Amniotic epithelial cell (primary cell): ENCODE measurements around the gene CCNYL1.

Experiments used
- DNase-seq: peaks from one replicate; pipeline ENCODE4 v3.0.0-alpha.2; 2010; ENCODE audit warnings: low read depth

Gene CCNYL1

DNA sequence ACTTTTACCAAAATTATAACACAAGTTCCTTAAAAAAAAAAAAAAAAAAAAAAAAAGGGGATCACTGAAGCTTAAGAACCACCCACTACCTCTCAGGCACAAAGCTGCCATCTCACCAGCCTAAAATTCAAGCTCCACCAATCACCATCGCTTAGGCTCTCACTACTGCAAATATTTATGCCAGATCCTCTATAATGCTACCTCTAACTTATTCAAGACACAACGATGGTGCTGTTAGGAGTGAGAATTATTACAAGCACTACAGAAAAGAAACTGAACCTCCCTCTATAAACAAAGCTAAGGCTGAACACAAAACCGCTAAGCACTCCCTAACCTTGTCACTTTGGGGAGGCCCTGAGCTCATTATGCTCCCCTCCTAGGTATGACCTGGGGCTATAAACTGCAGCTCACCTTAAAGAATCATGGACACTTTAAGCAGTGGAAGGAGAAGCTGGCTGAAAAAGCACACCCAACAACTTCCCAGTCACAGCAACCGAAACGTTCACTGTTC is 54.7 kb downstream of the CCNYL1 start:
- DNase-seq = no peak

DNA sequence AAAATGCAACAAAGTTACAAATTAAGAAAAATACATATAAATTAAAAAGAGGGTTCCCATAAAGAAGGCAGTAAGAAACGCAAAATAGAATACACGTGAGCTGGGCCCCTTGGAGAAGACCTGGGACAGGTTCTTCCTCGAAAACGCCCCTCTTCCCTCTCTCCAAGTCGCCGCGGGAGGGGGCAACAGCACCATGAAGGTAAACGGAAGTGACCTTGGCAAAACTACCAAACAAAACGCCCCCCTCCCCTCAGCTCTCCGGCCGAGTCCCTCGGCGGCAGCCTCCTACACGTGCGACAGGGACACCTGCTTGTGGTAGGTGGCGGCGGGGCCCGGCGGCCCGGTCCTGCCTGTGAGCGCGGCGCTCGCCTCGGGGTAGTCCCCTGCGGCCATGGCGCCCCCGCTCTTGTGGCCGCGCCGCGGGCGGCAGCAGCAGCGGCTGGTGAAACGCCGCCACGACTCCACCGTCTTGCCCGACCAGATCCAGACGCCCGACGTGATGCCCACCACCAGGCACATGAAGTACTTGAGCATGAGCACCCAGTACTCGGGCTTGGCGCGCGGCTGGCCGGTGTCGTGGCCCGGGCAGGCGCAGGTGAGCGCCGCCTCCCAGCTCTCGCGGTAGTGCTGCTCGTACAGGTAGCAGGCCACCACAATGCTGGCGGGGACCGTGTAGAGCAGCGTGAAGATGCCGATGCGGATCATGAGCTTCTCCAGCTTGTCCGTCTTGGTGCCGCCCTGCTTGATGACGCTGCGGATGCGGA is 55.4 kb downstream of the CCNYL1 start:
- no peak for DNase-seq

DNA sequence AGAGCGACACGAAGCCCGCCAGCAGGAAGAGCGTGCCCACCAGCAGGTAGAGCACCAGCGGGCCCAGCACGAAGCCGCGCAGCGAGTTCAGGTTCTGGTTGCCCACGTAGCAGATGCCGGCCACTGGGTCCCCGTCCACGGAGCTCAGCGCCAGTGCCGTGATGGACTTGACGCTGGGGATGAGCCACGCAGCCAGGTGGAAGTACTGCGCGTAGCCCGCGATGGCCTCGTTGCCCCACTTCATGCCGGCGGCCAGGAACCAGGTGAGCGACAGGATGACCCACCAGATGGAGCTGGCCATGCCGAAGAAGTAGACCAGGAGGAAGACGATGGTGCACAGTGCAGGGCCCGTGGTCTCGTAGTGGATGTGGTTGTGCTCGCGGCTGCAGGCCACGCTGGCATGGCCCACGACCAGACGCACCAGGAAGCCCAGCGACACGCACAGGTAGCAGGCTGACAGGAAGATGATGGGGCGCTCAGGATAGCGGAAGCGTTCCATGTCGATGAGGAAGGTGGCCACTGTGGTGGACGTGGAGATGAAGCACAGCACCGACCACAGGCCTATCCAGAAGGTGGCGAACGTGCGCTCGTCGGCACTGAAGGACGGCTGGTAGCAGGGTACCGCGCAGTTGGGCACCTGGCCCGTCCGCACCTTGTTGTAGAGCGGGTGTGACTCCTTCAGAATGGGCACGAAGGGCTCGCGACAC is 56.2 kb downstream of the CCNYL1 start:
- no peak for DNase-seq

DNA sequence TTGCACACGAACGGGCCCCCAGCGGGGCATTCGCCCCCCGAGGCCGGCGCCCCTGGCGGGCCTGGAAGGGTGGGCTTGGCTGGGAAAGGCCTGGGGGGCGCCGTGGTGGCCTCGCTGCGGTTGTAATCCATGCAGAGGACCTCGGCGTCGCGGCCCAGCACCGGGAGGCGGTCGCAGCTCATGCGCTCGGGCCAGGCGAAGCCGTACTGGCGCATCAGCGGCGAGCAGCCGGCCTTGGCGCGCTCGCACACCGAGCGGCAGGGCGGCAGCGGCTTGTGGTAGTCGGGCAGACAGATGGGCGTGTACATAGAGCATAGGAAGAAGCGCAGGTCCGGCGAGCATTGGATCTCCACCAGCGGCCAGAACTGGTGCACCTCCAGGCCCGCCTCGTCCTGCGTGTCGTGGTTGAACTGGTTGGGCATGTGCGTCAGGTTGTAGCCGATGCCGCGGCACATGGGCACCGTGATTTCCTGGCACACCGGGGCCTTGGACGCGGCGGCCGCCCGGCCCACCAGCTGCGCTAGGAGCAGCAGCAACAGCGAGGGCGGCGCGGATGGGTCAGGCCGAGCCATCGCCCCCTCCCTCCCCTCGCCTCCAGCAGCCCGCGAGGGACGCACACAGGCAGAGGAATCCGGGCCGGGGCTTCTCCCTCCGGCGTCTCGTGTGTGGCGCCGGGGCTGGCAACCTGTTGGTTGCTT is 56.9 kb downstream of the CCNYL1 start:
- DNase-seq = peak; percentile 39

DNA sequence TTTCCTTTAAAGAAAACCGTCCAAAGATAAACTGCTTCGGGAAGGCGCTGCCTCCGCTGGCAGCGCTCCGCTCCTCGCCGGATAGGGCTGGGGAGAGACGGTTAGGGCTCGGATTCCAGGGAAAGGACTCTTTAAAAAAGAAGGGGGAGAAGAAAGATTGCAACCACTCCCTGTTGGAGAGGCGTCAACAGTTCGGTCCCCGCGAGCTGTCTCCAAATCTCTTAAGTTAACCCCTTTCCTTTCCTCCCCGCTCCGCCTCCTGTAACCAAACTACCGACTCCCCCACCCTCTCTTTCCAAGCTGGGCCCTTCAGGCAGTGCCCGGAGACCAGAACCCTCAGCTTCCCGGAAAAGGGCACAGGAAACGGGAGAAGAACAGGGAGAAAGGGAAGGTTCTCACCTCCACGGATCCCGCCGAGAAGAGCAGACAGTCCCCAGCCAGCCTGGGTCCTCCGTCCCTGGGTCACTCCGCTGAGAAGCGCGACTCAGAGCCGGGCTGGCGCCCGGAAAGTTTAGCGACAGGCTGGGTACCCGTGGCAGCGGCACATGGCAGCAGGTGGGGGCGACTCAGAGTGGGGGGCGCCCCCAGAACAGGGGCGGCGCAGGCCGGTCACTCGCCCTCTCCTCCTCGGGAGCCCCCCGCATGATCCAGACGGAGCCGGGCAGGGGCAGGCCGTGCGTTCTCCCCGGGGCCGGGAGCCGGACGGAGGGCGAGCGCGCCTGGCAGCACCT is 57.6 kb downstream of the CCNYL1 start:
- no peak for DNase-seq

DNA sequence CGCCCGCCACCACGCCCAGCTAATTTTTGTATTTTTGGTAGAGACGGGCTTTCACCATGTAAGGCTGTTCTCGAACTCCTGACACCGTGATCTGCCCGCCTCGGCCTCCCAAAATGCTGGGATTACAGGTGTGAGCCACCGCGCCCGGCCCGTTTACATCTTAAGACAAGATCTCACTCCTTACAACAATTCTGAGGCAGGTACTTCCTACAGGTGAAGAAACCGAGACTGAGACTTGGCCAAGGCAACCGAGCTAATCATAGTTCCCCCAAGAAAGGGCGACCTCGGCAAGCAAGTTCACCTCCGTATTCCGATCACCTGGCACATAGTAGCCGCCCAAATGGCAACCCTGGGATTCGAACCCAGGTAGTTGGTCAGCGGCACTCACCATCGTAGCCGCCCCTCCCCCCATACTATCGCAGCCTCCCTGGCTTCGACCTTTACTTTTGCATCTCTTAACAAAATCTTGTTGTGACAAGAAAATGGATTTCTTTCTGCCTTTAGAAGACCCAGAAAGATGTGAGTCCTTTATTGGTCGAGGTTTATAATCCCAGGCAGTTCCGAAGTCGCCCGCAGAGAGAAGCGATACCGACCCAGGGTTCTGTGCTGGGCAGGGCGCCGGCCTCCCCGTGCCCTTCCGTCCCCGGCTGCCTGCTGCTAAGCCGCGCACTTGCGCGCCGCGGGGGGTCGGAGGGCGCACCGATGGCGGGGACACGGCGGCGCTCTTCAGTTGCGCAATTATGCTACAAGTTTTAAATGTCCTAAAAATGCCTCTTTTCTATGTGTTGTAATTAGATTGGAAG is 59.4 kb downstream of the CCNYL1 start:
- DNase-seq = no peak

DNA sequence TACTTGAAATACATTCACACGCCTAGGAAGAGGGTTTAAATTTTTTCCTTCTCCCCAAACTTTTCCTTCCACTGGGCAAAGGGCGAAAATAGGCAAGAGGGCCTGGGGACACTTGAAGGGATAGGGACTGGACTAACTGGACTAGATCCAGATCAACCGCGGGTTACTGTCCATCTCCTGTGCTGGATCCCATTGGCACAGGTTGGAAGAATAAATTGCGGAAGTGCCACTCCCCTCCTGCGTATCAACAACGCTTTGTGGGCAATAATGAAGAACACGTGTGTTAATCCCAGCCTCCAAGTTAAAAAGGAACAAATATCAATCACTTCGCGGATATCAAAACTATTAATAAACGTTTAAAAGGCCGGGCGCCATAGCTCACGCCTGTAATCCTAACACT is 60.0 kb downstream of the CCNYL1 start:
- DNase-seq = no peak

DNA sequence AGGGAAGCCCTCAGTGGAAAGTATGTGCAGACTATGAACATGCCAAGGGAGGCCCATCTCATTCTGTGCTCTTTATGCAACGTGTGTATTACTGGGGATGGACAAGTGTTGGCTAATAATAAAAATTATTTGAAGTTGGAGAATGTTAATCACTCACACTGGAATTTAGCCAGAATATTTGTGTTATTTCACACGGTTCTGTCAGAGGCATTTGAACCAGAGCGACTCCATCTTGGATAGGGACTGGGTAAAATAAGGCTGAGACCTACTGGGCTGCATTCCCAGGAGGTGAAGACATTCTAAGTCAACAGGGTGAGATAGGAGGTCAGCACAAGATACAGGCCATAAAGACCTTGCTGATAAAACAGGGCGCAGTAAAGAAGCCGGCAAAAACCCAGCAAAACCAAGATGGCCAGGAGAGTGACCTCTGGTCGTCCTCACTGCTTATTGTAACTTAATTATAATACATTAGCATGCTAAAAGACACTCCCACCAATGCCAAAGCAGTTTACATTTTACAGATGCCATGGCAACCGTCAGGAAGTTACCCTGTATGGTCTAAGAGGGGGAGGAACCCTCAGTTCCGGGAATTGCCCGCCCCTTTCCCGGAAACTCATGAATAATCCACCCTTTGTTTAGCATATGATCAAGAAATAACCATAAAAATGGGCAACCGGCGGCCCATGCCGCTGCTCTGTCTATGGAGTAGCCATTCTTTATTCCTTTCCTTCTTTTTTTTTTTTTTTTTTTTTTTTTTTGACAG is 60.8 kb downstream of the CCNYL1 start:
- DNase-seq = no peak

DNA sequence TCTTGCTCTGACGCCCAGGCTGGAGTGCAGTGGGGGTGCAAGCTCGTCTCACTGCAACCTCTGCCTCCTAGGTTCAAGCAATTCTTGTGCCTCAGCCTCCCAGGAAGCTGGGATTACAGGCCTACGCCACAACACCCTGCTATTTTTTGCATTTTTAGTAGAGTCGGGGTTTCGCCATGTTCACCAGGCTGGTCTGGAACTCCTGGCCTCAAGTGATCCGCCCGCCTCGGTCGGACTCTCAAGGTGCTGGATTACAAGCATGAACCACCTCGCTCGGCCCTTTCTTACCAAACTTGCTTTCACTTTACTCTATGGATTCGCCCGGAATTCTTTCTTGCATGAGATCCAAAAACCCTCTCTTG is 61.4 kb downstream of the CCNYL1 start:
- no peak for DNase-seq

DNA sequence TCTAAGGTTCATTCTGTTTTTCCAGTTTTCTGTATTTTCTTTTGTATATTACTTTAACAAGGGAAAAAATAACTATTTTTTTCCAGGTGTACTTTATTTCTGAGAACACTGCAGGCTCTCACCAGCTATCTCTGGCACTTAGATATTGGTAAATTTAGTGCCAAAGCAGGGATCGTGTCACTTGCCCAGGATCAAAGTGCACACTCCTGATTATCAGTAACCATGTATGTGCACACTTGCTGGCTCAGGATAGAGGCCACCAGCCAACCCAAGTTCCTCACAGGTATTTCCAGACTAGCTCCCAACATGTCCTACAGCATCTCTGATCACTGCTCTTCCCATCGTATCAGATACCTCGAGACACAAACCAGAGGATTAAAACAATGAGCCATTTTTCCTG is 64.0 kb downstream of the CCNYL1 start:
- DNase-seq = no peak

DNA sequence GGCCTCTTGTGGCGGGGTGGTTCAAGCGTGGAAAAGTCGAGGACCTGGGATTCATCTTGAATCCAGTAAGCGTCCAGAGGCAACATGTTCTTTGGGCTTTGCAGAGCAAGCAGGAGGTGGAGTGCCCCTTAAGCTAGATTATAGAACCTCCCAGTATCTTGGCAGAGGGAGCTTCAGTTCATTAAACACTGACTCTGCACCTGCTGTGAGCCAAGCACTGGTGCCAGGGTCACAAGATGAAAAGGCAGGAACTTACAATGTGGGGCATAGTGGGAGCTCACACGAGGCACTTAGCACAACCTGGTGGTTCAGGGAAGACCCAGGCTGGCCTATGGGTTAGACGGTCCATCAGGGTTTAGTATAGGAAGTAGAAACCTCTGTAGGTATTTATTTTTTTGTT is 65.7 kb downstream of the CCNYL1 start:
- no peak for DNase-seq

DNA sequence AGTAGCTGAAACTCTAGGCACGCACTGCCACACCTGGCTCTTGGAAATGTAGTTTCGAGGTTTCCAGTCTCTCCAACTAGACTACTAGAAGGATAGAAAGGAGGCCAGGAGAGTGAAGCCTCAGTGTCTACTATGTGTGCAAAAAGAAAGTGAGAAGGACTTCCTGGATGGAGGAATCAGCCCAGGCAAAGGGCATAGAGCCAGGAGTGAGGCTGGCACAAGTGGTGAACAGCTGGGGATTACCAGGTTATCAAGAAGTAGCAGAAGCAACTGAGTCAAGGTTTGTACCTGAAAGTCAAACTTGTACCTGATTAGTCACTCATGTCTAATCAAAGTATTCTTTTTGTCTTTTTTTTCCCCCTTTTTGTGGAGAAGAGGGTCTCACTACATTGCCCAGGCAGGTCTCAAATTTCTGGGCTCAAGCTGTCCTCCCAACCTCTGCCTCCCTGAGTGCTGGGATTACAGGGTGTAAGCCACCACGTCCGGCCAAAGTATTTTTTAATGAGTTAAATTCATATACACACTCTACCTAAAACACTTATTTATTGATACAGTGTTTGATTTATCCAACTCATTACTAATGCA is 67.0 kb downstream of the CCNYL1 start:
- DNase-seq = no peak

DNA sequence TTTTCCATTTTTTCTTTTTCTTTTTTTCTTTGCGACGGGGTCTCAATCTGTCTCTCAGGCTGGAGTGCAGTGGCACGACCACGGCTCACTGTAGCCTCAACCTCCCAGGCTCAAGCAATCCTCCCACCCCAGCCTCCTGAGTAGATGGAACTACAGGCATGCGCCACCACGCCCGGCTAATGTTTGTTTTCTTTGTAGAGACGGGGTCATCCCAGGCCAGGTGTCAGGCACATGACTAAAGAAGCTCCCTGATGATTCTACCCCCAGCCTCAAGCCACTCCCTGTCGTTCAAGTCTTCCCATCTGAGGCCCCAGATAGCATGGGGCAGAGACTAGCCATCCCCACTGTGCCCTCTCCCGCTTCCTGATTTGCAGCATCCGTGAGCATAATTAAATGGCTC is 68.1 kb downstream of the CCNYL1 start:
- DNase-seq = no peak

DNA sequence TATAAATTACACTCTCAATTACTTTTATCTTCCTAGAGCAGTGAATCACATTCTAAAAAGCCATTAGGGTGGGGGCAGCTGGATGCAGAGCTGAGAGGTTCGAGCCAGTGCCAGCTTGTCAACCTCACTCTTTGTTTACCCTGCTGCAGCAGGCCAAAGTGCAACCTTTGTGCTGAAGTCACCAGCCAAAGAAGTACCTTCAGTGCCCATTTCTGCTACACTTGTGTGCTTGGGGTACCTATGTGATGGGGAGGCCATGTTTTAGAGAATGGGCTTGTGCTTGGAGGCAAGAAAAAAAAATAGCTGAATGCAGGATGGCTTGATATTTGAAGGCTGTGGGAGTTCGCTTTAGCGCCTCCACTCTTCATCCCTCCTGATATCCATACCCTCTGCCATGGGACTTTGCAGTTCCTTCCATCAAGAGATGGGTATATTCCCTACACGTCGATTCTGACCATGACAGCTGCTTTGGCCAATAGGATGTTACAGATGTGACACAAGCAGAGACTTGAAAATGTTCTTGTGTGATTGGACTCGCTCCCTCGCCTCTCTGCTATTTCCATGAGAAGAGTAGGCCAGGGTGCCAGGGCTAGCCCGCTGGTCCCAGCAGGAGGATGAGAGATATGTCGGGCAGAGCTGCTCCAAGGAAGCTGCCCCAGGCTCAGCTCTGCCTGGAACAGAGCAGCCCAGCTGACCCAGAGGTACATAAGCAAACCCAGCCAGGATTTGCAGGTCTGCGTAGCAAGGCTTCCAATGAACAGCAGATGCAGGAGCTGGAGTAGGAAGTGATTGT is 71.0 kb downstream of the CCNYL1 start:
- no peak for DNase-seq

DNA sequence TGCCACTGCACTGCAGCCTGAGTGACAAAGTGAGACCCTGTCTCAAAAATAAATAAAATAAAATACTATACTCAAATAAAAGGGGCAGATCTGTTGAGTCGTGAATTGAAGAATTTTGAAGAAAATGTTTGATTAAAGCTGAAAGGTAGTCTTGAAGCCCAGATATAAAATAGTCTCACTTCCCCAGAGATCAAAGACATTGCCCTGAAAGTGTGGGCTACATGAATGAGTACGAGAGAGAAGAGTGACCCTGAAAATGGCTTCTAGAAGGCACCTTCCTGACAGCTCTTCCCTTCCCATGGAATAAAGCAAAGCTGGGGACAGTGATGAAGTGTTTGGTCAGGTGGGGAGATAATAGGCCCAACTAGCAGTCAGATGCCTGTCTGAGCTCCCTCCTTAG is 72.1 kb downstream of the CCNYL1 start:
- no peak for DNase-seq

DNA sequence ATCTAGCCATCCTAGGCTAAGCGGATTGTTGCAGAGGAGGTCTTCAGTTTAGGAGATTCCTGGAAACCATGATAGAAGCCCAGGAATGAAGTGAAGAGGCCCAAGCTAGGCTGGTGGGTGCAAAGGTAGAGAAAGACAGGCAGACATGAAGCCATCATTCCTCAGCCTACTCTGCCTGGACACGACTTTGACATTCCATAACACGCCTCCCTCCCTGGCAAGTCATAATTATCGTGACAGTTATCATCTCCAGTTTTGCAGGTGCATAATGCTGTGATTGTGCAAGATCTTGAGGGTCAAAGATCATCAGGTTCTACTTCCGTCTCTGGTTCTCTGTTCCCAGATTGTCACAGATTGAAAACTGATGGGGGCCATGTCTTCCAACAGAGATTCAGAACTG is 73.5 kb downstream of the CCNYL1 start:
- DNase-seq = no peak

DNA sequence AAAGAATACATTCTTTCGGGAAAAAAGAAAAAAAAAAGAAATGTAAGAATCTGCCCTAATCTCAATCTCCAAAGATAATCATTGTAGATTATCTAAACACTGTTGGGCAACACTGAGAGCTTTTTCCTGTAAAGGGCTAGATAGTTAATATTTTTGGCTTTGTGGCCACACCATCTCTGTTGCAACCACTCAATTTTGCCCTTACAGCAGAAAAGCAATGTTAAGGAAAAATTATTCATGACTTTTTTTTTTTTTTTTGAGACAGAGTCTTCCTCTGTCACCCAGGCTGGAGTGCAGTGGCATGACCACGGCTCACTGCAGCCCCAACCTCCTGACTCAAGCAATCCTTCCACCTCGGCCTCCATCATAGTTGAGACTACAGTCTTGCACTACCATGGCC is 75.6 kb downstream of the CCNYL1 start:
- no peak for DNase-seq

DNA sequence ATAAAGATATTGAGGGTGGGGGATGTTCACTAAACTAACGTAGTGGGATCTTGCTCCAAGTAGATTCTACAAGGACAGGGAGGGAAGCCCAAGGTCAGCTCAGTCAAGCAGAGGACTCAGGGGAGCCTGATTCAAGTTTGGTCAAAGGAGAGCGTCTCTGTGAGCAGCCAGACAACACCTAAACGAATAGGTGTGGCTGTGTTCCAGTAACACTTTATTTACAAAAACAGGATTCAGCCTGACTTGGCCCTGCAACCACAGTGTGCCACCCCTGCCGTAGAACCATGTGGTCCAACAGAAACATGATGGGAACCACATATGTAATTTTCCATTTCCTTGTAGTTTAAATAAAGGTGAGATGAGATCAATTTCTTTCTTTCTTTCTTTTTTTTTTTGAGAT is 76.4 kb downstream of the CCNYL1 start:
- no peak for DNase-seq

DNA sequence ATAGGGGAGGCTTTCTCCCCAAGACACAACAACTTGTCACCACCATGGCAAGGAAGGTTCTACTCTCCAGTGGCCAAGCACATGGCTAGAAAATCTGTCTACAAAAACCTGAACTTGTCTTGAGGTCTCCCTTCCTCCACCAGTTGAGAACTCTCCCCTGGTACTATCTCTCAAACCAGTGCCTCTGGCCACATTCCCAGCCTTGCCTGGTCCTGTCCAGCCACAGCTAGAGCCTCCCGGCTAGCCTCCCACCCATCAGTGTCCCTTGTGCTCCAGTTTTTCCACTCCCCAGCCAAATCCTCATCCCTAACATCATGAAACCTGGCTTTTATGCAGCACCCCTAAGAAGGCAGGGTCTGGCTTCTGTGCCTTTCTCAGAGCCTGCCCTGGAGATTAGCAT is 79.5 kb downstream of the CCNYL1 start:
- DNase-seq = no peak
